GM18907 (cell line): ENCODE data around the gene ENTHD1.

Experiments
- ATAC-seq: cut with Tn5 transposase; IDR thresholded peaks from one replicate; pipeline ENCODE4 v1.9.1; 2021; ENCODE audit warnings: mild to moderate bottlenecking, moderate library complexity; ENCODE audit not compliant: unreplicated experiment

The ENTHD1 gene, protein sequence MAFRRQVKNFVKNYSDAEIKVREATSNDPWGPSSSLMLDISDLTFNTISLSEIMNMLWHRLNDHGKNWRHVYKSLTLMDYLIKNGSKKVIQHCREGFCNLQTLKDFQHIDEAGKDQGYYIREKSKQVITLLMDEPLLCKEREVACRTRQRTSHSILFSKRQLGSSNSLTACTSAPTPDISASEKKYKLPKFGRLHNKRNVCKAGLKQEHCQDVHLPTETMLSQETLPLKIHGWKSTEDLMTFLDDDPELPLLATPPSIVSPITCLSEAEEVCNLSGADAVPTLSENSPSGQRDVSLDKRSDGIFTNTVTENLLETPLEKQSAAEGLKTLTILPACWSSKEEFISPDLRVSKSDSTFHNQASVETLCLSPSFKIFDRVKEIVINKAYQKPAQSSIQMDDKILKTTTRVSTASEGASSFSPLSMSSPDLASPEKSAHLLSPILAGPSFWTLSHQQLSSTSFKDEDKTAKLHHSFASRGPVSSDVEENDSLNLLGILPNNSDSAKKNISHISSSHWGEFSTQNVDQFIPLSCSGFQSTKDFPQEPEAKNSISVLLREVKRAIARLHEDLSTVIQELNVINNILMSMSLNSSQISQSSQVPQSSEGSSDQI

DNA sequence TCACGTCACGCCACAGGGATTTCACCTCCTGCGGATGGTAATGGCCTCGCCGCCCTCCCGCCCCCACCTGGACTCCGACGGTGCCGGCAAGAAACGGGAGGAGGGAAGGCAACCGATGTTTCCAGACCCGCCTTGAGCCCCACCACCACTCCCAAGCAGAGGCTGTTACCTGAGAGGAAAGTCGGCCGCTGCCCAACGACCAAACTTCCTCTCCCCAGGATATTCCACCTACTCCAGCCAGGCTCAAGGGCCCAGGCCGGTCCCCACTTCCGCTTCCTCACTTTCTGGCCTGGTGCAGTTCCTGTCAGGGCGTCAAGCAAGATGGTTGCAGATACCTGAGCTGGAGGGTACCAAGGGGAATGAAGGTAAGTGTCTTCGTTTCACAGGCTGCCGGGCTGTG lies at the start of gene ENTHD1:
Gene ENTHD1, minus strand, starts transcription at position 235 of the 400 bp plus-strand sequence. CDS start 6,012 bp downstream, outside the sequence.
- no peak for ATAC-seq

DNA sequence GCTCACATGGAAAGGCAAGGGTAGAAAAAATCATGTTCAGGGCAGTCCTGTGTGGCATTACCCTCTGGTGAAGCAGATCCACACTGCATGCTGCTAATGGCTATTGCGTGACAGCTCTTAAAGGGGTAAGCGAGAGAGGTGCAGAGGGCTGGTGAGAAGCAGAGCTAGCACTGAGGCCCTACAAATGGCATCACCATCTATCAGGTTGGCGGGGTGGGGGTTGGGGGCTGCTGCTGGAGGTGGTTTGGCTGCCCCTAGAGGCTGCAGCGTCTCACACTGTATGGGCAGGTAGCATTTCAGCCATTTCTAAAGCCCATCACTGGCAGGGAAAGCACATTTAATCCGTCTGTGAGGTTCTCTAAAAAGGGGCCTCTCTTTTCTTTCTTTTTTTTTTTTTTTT lies 49.8 kb upstream of the ENTHD1 start:
- no peak for ATAC-seq

DNA sequence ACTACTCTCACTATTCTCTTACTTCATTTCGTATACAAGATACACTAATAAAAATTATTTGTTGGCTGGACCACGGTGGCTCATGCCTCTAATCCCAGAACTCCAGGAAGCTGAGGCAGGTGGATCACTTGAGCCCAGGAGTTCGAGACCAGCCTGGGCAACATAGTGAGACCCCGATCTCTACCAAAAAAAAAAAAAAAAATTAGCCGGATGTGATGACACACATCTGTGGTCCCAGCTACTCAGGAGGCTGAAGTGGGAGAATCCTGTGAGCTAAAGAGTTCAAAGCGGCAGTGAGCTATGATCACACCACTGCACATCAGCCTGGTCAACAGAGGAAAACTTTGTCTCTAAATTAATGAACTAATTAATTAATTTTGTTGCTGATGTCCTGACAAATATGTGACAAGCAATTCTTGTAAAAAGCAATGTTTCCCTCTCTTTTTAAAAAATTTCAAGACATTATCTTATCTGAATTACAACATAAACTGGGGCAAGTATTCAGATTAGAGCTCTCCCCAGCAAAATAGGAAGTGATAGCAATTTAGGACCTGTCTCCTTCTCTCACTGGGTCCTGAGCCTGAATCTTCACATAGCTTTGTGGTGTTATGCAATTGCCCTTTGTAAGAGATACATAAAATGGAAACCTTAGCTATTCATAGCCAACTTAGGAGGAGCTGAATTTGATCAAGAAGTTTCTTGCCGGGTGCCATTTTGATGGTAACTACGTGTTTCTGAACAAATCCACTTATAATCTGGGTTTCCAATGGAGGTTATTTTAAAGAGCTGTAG lies 49.1 kb upstream of the ENTHD1 start:
- no peak for ATAC-seq

DNA sequence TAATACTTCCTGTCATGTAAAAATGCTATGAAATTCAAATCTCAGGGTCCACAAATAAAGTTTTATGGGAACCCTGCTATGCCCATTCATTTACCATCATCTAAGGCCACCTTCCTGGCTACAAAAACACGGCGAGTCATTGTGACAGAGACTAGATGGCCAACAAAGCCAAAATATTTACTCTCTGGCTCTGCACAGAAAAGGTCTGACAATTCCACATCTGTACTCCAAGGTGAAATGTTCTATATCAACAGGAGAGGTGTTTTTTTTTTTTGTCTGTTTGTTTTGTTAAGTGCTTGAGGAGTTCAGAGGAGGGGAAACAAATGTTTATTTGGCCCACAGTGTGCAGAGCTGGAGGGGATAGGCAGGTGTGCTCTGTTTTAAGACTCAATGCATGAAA lies 48.0 kb upstream of the ENTHD1 start:
- ATAC-seq, result no peak

DNA sequence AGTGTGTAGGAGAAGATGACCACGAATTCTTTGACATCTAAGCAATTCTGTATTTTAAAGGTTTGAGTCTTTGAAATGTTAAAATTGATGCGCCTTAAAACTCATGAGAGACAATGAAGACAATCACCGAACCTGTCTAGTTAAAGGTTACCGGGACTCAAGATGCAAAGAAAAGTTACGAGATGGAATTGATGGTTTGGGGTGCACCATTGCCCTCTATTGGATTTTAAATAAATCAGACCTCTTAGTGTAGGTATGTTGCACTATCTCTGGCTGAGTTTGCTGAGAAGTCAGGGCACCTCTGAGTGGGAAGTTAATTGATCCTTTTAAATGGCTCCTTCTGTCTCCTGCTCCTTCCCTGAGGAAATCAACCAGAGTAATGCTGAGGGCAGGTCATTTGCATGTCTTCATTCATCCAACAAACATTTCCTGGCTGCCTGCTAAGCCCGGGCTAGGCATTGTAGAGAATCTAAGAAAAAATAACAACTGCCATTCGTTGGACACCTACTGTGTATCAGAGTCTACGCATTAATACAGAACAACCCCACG lies 47.3 kb upstream of the ENTHD1 start:
- no peak for ATAC-seq

DNA sequence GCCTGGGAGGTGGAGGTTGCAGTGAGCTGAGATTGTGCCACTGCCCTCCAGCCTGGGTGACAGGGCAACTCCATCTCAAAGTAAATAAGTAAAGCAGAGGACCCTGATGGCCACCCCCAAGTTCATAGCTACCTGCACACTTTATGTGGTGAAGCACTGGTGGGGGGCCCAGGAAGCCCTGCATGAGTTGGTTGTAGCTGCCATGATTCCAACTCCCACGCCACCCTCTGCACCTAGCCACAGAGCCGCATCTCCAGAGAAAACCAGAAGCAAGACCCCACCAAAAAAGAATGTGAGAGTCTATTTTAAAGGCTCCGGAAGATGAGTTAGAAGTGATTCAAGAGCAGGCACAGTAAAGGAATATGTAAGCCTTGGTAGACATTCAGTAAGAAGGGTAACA lies 46.3 kb upstream of the ENTHD1 start:
- no peak for ATAC-seq

DNA sequence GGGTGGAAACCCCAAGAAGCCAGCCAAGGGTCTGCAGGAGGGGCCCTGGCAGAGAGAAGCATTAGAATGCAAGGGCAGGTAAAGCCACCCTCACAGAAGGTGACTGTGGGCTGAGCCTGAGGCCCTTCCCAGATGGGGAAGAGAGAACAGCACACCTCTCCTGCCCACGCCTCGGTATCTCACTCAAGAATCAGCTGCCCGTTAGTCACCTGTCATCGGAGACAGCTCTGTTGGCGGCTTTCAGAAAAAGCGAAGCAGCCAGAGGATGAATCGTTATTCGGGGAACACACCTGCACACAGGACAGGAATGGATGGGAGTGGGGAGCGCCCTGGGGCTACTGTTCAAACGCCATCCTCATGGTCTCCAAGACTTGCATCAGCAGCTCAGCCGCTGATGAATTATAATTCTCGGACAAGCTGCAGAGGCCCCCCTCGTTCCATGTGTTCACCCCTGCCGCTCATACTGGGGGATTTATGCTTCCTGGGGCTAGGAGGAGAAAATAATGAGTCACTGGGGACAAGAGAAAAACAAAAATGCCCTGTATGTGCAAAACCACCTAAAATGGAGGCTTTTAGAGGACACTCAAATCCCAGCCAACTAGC lies 45.0 kb upstream of the ENTHD1 start:
- ATAC-seq, result no peak

DNA sequence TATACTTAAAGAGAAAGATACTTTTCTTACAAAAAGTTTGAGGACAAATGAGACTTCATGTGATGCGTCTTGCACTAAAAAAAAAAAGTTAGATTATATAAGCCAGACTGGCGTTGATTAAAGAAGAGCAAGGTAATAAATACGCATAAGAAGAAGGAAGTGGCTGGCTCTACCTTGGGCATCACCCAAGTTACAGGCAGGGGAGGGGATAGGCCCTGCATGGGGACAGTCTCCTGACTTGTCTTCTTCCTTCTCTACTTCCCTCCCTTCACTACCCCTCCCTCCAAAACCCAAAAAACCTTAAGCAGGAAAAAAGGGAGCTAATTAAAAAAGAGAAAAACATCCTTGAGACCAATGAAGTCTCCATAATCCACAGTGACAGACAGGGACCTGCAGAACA lies 44.3 kb upstream of the ENTHD1 start:
- no peak for ATAC-seq

DNA sequence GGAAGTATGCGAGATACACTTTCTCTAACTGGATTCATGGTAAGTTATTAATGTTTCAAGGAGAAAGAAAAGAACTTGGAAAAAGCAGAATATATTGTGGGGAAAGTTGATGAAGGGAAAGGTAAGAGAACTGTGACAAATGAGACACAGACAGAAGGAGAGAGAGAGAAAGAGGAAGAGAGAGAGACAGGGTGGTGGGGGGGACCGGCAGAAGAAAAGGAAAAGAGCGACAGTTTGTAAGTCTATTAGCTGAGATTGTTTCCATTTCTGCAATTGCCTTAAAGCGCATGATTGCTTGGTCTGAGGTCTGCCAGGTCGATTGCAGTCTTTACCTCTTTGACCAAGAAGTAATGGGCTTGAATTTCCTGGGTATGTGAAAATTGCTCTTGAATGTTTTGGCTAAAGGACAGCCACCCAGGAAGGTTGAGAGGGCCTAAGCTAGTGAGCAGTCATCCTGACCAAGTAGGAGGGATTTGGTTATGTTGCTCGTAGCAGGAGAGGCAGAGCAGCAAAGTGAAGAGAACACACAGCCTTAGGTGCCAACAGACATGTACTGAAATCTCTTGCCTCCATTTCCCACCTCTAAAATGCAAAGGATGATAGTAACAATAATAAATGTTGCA lies 43.1 kb upstream of the ENTHD1 start:
- no peak for ATAC-seq

DNA sequence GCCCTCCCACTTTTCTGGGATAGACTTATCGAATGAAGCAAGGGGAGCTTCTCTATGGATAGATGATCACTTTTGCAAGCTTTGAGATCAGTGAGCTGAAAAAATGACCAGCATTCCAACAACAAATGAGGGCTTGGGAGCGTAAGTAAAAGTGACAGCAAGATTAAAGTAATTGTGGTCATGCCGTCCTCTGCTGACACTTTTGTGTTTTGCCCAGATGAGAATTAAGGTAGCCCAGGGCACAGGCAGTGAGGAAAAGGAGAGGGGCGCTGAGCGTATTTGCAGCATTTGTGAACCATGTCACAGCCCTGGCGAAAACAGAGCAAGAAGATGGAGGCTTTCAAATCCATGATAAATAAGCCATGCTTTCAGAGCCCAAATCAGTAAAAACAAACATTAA lies 42.1 kb upstream of the ENTHD1 start:
- ATAC-seq, result no peak

DNA sequence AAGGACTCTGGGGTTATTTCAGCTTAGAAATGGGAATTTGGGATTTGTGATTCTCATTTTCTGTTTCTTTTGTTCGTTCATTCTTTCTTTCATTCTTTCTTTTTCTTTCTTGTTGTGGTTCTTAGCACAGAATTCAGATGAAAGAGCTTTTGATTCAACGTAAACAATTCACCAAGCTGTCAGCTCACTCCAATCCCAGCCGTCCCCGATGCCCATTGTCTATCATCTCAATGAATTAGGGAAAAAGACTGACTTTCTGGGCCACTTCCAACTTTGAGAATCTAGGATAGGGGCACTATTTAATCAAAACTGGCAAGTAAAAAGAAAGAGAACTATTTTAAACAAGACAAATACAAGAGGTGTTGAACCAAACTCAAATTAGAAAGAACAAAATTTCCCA lies 41.6 kb upstream of the ENTHD1 start:
- no peak for ATAC-seq

DNA sequence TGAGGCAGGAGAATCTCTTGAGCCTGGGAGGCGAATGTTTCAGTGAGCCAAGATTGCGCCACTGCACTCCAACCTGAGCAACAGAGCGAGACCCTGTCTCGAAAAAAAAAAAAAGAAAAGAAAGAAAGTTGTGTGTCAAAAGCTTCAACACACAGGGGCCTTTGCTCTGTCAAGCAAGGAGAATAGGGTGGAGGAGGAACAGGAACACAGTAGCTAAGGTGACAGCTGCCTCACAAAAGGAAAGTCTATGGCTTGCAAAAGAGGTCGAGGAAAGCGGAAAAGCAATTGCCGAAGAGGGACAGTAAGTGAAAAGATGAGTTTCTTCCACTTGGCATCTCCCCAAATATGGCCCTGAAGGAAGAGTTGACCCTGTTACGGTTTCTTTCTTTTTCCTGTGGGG lies 40.2 kb upstream of the ENTHD1 start:
- ATAC-seq, result no peak

DNA sequence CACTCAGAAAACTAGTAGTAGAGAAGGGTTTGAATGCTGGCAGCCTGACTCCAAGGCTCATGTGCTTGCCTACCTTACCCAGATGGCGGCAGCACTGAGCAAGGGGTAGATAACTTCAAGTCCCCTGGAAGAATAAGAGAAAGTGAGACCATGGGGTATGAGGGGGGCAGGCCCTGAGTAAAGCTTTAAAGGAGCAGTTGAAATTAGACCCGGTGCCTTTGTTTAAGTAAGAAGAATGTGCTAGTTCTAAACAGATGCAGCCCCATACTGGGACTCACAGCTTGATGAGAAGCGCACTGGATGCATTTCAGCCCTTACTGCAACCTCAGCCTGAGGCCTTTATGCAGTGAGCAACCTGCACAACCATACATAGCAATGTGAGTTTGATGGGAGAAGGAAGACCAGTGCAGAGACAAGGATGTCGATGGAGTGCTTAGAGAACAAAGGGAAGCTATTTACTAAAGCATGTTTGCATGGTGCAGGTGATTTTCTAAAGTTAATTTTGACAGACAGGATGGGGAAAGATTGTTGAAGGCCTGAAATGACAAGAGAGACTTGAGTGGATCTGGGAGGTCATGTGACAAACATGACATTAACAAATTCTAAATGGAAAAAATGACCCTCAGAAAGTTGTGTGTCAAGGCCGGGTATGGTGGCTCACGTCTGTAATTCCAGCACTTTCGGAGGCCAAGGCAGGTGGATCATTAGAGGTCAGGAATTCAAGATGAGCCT lies 39.5 kb upstream of the ENTHD1 start:
- ATAC-seq, result no peak

DNA sequence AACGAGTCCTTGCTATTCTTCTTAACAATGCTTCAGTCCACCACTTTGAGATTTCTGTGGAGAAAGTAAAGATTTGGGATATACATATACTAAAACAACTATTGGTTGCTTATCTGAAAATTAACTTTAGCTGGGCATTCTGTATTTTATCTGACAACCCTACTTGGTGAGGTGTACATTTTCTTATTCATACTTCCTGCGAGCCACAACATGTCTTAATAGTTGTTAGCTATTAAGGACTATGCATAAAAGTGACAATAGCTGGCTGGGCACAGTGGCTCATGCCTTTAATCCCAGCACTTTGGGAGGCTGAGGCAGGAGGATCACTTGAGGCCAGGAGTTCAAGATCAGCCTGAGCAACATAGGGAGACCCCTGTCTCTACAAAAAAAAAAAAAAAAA lies 38.6 kb upstream of the ENTHD1 start:
- no peak for ATAC-seq

DNA sequence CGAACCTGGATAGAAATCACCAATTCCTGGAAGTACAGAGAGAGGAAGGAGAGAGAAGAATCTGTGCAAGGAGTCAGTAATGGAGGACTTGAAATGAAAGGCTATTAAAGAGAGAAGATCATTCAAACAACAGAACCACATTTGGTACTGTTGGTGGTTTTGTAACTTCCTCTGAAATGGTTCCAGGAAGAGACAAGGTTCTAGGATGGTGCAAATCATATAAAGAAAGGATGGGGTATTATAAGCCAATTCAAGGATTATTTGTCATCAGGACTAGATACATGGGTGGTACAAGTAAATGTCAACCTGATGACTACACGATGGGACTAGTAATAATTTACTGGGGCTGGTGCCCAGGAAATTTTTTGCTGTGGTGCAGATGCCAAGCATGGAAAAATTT lies 37.7 kb upstream of the ENTHD1 start:
- no peak for ATAC-seq

DNA sequence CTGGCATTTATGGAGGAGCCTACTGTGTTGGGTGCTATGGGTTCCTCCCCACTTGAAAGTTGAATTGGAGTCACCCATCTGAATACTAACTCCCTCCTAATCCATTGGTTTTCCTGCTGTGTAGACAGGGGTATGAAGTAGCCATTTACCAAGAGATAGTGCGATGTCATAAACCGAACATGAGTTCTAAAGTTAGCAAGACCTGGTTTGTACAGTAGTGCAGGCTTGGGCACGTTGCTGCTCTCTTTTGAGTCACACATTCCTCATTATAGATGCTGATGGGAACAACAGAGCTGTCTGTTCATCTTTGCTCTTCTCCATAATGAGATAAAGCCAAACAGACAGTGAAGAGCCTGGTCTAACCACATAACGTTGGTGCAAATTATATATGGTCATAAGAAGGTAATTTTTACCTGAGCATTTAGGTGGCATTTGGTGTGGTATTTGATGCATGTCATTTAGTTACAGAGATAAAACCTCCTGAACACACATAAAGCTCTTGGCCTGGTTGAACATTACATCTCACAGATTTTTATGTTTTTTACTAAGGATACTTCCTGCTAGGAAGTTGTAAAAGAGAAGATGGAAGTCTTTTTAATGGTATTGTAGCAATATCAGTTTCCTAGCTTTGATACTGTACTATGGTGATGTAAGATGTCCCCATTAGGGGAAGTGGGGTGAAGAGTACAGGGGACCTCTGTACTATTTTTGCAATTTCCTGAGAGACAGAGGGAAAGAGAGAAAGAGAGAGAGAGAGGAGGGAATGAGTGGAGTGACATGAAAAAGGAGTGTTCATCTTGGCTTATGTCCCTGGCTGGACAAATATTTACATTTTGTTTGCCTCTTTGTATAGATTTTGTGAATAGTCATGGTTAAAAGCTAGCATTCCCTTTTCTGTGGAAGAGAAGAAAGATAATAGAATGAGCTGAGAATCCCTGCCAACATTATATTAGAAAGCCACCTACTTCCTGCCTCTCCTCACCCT lies 35.3 kb upstream of the ENTHD1 start:
- no peak for ATAC-seq

DNA sequence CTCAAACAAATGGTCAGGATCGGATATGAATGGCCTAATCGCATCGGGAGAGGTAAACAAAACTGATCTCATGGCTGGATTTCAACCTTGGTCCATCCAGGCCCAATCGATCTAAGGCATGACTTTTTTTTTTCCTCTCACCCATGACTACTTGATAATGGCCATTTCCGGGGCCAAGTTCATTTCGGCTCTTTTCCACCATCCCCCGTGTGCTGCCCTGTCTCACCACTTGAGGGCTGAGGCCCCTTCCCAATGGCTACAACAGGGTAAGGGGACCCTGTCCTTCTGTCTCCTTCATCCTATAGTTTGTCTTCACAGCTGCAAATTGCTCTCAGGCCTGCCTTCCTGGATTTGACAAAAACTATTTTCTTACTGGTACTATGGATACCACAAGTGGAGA lies 34.0 kb upstream of the ENTHD1 start:
- no peak for ATAC-seq

DNA sequence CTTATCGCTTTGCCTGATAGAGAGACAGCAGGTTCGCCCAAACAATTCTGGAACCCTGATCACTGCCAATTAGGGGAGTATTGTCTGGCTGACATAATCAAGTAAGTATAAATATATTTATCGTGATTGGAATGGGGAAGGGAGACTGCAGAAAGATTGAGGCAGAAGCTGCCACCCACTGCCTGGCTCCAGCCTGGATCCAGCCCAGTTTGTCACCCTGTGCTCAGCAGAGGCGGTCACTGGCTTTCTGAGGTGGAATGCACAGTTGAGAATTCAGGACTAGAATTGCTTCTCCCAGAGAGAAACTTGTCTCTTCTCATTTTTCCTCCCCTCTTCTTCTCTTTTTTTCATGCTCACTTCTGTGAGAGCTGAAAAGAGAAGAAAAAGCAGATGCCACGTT lies 33.2 kb upstream of the ENTHD1 start:
- ATAC-seq, result no peak
